ENCODE data around the gene FAM204A.

- no peak for TF ChIP-seq POLR2A (IDR thresholded peaks at IDR 0.05; ENCODE audit: low read depth, low read length)
- no peak for TF ChIP-seq ASH2L (IDR thresholded peaks at IDR 0.05; ENCODE audit: borderline replicate concordance, low read depth)
- no peak for TF ChIP-seq BACH1 (IDR thresholded peaks at IDR 0.05; ENCODE audit: borderline replicate concordance)
- no peak for TF ChIP-seq ZNF207 (IDR thresholded peaks at IDR 0.05; ENCODE audit: borderline replicate concordance)
- no peak for TF ChIP-seq USF2 (IDR thresholded peaks at IDR 0.05; ENCODE audit: borderline replicate concordance, low read depth, low read length)
- TF ChIP-seq NRF1 (conservative IDR thresholded peaks at IDR 0.05; ENCODE audit: low read depth, low read length): no peak
- no peak for TF ChIP-seq NR2C2 (IDR thresholded peaks at IDR 0.05; ENCODE audit: borderline replicate concordance, control insufficient read depth, insufficient read length, low read depth)
- TF ChIP-seq NR2C1 (IDR thresholded peaks at IDR 0.05): no peak
- no peak for TF ChIP-seq E2F4 (IDR thresholded peaks at IDR 0.05; ENCODE audit: low read depth, low read length)
- no peak for TF ChIP-seq HDAC2 (IDR thresholded peaks at IDR 0.05)
- no peak for TF ChIP-seq CTCF (IDR thresholded peaks at IDR 0.05 in 2 of 3, conservative IDR thresholded peaks at IDR 0.05 in 1 of 3; ENCODE audit: control insufficient read depth in 2 of 3, extremely low read depth in 1 of 3, insufficient read depth in 1 of 3, low read depth in 3 of 3, low read length in 3 of 3)
- TF ChIP-seq CBFB (IDR thresholded peaks at IDR 0.05; ENCODE audit: low read depth): no peak
- TF ChIP-seq POLR2AphosphoS5 (IDR thresholded peaks at IDR 0.05; ENCODE audit: low read length): no peak
- TF ChIP-seq RFX5 (IDR thresholded peaks at IDR 0.05; ENCODE audit: low read depth, low read length): no peak
These were observed 23.6 kb upstream of the FAM204A start for GRCh38 chr10:118365702-118366101.
